Activated CD4-positive, alpha-beta T cell treated with anti-CD3 and anti-CD28 coated beads for 36 hours (primary cell): ENCODE measurements around the gene ZNF583. TPM values are rescaled to one million over a fixed set of nuclear protein-coding genes. Genes with fewer than 3 reads are reported as not detected.

Source experiments
- ATAC-seq: fragments of 200-7000 bp; cut with Tn5 transposase; one replicate; pipeline ENCODE4 v1.10.0; 2021; ENCODE audit warnings: mild to moderate bottlenecking, moderate library complexity
- CTCF ChIA-PET: fragments of 350-600 bp; sonication (Branson Sonifier 250); formaldehyde crosslinking; loops from one replicate; lab custom pipeline; 2021; ENCODE audit warnings: antibody characterized with exemption; lab: Charles Lee
- POLR2A ChIA-PET: fragments of 350-600 bp; sonication (Branson Sonifier 250); formaldehyde crosslinking; loops from one replicate; lab custom pipeline; 2021; ENCODE audit warnings: antibody characterized with exemption, inconsistent platforms; lab: Charles Lee
- DNase-seq: peaks from one replicate; pipeline ENCODE4 v3.0.0-alpha.2; 2020
- H3K27ac Mint-ChIP-seq: one replicate; pipeline ENCODE4 v1.8.0; 2021; ENCODE audit warnings: mixed read lengths
- H3K27me3 Mint-ChIP-seq: one replicate; pipeline ENCODE4 v1.8.0; 2021; ENCODE audit warnings: mixed read lengths
- H3K36me3 Mint-ChIP-seq: one replicate; pipeline ENCODE4 v1.8.0; 2021; ENCODE audit warnings: low read depth, mixed read lengths
- H3K4me1 Mint-ChIP-seq: one replicate; pipeline ENCODE4 v1.8.0; 2021; ENCODE audit warnings: mixed read lengths
- H3K4me3 Mint-ChIP-seq: one replicate; pipeline ENCODE4 v1.8.0; 2021; ENCODE audit warnings: mild to moderate bottlenecking, moderate library complexity, mixed read lengths
- H3K9me3 Mint-ChIP-seq: one replicate; pipeline ENCODE4 v1.8.0; 2021; ENCODE audit warnings: low read depth, mixed read lengths
- intact Hi-C, 2 experiments: fragments of 100-400 bp; cut with DNase I in 1 of 2; cut with micrococcal nuclease in 1 of 2; formaldehyde crosslinking; loops; one replicate each; pipeline versions ENCODE4 v1.14.2 to v1.15.1; 2022 to 2024; cut with DNase I, micrococcal nuclease
- total RNA-seq, 2 experiments: library from RNA; stranded (reverse); gene quantifications; one replicate each; pipeline ENCODE4 v1.2.3, GENCODE V29; 2021

The ZNF583 gene
- 1 to 10 TPM; 2.1 to 3.0 TPM for total RNA-seq

- ChIA-PET POLR2A (no interaction called here), CTCF (no interaction called here)
- peaks cover 32% of the 10 kb centered on the region for H3K4me1 Mint-ChIP-seq
- peak within 1 kb of the TSS; percentile 80 for H3K27ac Mint-ChIP-seq
- peak; percentile 84 for ATAC-seq
- no peaks in the 10 kb centered on the region for H3K27me3 Mint-ChIP-seq
- peaks cover 73% of the 10 kb centered on the region for H3K36me3 Mint-ChIP-seq
- peak; percentile 94 for DNase-seq
- peaks cover 58% of the 10 kb centered on the region for H3K9me3 Mint-ChIP-seq
- intact Hi-C loops, result loop anchor here (1.0 to 5.0 kb wide), 12 partner anchors 11 to 1693 kb away; partner anchors contain the start of genes ZNF582 (in 2 of the 2), ZNF667 (in 2 of the 2), ZFP28 (in 1 of the 2) and ZNF71 (in 1 of the 2)
- H3K4me3 Mint-ChIP-seq, result peak within 1 kb of the TSS; percentile 80
These were observed at the start of gene ZNF583 for GRCh38 chr19:56403764-56404704. Gene ZNF583 (plus strand): TSS chr19:56404332. CDS start chr19:56407115, 2,783 bp downstream.

DNA sequence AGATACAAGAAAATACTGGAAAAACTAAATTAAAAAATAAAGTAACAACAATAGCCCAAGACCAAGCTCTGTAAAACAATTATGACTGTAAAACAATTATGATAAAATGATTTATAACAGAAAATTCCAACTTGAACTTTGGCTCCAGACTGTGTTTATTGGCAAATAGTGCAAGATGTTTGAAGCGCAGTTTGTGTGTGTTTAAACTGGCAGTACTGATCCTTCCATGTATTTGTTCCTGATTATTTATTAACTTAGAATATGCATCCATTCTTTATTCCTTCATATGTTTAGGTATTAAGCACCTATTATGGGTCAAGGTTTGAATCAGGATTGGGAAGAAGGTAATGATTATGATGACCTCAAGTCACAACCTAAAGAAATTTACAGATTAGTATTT, 48.6 kb upstream of the ZNF583 start:
- peaks cover 21% of the 10 kb centered on the region for H3K36me3 Mint-ChIP-seq
- no peak overlapping the region for H3K4me3 Mint-ChIP-seq
- intact Hi-C loops, result no loop called here
- peaks cover 22% of the 10 kb centered on the region for H3K9me3 Mint-ChIP-seq
- POLR2A ChIA-PET, result no interaction called here
- H3K27ac Mint-ChIP-seq, result no peak overlapping the region
- ATAC-seq, result no peak
- no peaks in the 10 kb centered on the region for H3K4me1 Mint-ChIP-seq
- CTCF ChIA-PET, result interaction anchor here (1.9 kb wide), 1 partner anchor 102 kb away, joined by 7 read pairs; no protein-coding TSS in a partner anchor
- no peak for DNase-seq
- H3K27me3 Mint-ChIP-seq, result no peaks in the 10 kb centered on the region

DNA sequence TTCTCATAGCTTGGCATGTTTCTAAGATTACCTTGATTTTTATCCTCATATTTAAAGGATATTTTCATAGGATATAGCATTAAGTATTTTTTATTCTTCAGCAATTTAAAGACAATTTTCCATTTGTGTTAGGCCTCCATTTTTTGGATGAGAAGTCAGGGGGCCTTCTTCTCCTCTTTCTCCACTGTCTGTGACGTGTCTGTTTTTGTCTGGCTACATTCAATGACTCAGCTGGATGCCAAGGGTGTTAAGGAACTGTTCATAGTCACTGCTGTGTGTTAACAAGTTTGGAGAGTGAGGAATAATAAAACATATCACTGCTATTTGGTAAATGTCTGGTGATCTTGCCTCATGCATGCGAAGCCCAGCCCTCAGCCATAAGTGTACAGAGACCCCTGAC, 47.2 kb upstream of the ZNF583 start:
- Mint-ChIP-seq H3K36me3 (peaks cover 30% of the 10 kb centered on the region), H3K9me3 (peaks cover 31% of the 10 kb centered on the region), H3K4me1 (no peaks in the 10 kb centered on the region), H3K27ac (no peak overlapping the region), H3K27me3 (no peaks in the 10 kb centered on the region), H3K4me3 (no peak overlapping the region)
- ATAC-seq (no peak), DNase-seq (no peak)
- POLR2A ChIA-PET, result no interaction called here
- intact Hi-C loops, result no loop called here
- CTCF ChIA-PET, result interaction anchor here (1.4 kb wide), 1 partner anchor 11 kb away, joined by 3 read pairs; no protein-coding TSS in a partner anchor

- DNase-seq (no peak), ATAC-seq (no peak)
- ChIA-PET CTCF (interaction anchor here (1.7 kb wide), 1 partner anchor 12 kb away, joined by 7 read pairs; no protein-coding TSS in a partner anchor), POLR2A (no interaction called here)
- H3K9me3 Mint-ChIP-seq, result peaks cover 52% of the 10 kb centered on the region
- no peak overlapping the region for H3K27ac Mint-ChIP-seq
- H3K4me1 Mint-ChIP-seq, result no peaks in the 10 kb centered on the region
- intact Hi-C loops, result no loop called here
- no peak overlapping the region for H3K4me3 Mint-ChIP-seq
- peaks cover 36% of the 10 kb centered on the region for H3K36me3 Mint-ChIP-seq
- H3K27me3 Mint-ChIP-seq, result no peaks in the 10 kb centered on the region
These were observed 43.3 kb upstream of the ZNF583 start for GRCh38 chr19:56360841-56361240.

DNA sequence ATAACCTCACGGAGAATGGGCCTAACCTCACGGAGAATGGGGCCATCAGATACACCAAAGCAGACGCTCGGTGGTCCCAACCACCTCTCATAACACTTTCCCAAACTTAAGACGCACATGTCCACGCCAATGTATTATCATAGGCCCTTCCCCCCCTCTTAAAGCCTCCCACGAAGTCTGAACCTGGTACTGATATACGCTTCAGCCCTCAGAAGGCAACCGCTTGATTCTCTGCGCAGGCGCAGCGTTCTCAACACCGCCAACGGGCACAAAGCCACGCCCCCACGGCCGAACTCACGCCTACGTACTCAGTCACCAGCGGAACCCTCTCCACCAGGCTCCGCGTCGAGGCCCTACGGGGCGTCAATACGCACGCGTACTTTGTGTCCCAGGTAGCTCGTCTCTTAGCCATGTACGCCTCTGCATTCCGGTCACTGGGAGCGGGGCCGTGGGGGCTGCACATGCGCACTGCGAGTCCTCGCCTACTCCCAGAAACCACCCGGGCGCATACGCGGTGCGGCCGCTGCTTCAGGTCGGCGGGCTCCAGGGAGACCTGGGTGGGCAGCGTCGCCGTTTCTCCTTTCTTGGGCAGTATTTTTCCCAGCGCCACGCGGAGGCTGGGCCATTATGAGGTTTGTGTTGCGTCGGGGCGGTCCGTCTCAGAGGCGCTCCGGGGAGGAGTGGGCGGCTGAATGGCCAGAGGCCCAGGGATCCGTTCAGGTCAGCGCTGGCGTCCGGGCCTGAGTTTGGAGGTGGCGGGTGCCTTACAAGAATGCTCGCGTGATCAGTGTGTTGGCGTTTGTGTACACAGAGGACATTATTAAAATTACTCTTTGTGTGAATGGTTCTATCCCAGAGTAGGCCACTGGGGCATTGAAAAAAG, 36.1 kb upstream of the ZNF583 start:
- ChIA-PET POLR2A (no interaction called here), CTCF (interaction anchor here (0.7 to 2.9 kb wide), 5 partner anchors 14 to 1131 kb away, joined by 3 to 11 read pairs (median 4); partner anchors contain the start of gene ZNF582)
- Mint-ChIP-seq H3K27ac (peak overlapping the region; percentile 89), H3K36me3 (peaks cover 51% of the 10 kb centered on the region), H3K9me3 (peaks cover 53% of the 10 kb centered on the region), H3K27me3 (no peaks in the 10 kb centered on the region), H3K4me1 (peaks cover 19% of the 10 kb centered on the region), H3K4me3 (peak overlapping the region; percentile 95)
- DNase-seq (peak; percentile 92), ATAC-seq (peak; percentile 99)
- intact Hi-C loops, result loop anchor here in 1 of 2 experiments (1.0 kb wide), 5 partner anchors 25 to 227 kb away; partner anchors contain the start of genes ZFP28, ZNF582, ZNF583 and ZNF71

DNA sequence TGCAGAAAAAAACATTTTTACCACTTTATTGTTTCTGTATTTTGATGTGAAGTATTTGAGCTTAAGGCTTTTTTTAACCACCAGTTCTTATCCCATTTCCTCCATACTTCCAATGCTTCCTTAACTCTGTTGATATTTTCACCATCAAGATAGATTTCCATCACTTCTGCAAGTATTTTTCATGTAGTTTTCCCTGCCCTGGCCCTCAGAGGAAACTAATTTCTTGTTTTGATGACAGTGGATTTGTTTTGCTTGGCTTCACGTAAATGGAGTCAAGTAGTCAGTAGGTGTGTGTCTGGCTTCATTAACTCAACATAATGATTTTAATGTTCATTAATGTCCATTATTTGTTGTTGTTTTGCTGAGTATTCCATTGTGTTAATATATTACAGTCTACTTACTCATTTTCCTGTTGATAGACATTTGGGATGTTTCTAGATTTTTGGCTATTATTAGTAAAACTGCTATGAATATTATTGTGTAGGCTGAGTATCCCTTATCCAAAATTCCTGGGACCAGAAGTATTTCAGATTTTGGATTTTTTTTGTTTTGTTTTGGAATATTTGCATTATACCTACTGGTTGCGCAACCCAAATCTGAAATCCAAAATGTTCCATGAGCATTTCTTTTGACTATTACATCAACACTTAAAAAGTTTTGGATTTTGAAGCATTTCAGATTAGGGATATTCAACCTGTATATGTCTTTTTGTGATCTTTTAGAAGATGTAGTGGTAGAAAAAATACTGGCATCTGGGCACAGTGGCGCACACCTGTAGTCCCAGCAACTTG, 34.1 kb upstream of the ZNF583 start:
- ChIA-PET POLR2A (no interaction called here), CTCF (interaction anchor here (2.9 kb wide), 1 partner anchor 23 kb away, joined by 11 read pairs; the partner anchor contains the start of gene ZNF582)
- intact Hi-C loops, result no loop called here
- no peak for DNase-seq
- H3K27ac Mint-ChIP-seq, result no peak overlapping the region
- no peak overlapping the region for H3K4me3 Mint-ChIP-seq
- peaks cover 67% of the 10 kb centered on the region for H3K36me3 Mint-ChIP-seq
- peaks cover 19% of the 10 kb centered on the region for H3K4me1 Mint-ChIP-seq
- peaks cover 58% of the 10 kb centered on the region for H3K9me3 Mint-ChIP-seq
- no peak for ATAC-seq
- H3K27me3 Mint-ChIP-seq, result no peaks in the 10 kb centered on the region

GRCh38 chr19:56372281-56372680, 31.9 kb upstream of the ZNF583 start:
- H3K27me3 Mint-ChIP-seq, result no peaks in the 10 kb centered on the region
- DNase-seq (no peak), ATAC-seq (no peak)
- H3K27ac Mint-ChIP-seq, result no peak overlapping the region
- H3K9me3 Mint-ChIP-seq, result peaks cover 63% of the 10 kb centered on the region
- CTCF ChIA-PET, result interaction anchor here (0.7 to 0.9 kb wide), 2 partner anchors 16 to 24 kb away, joined by 3 read pairs; no protein-coding TSS in a partner anchor
- H3K4me1 Mint-ChIP-seq, result peaks cover 19% of the 10 kb centered on the region
- H3K4me3 Mint-ChIP-seq, result no peak overlapping the region
- intact Hi-C loops, result no loop called here
- POLR2A ChIA-PET, result no interaction called here
- peaks cover 89% of the 10 kb centered on the region for H3K36me3 Mint-ChIP-seq

GRCh38 chr19:56377105-56377924, 26.8 kb upstream of the ZNF583 start:
- CTCF ChIA-PET, result no interaction called here
- peaks cover 7% of the 10 kb centered on the region for H3K4me1 Mint-ChIP-seq
- ATAC-seq (no peak), DNase-seq (no peak)
- intact Hi-C loops, result no loop called here
- POLR2A ChIA-PET, result no interaction called here
- H3K27me3 Mint-ChIP-seq, result no peaks in the 10 kb centered on the region
- H3K4me3 Mint-ChIP-seq, result no peak overlapping the region
- H3K9me3 Mint-ChIP-seq, result peaks cover 77% of the 10 kb centered on the region
- H3K36me3 Mint-ChIP-seq, result peaks cover 83% of the 10 kb centered on the region
- no peak overlapping the region for H3K27ac Mint-ChIP-seq

- Mint-ChIP-seq H3K4me1 (peaks cover 7% of the 10 kb centered on the region), H3K27ac (no peak overlapping the region), H3K27me3 (no peaks in the 10 kb centered on the region), H3K4me3 (no peak overlapping the region), H3K36me3 (peaks cover 70% of the 10 kb centered on the region), H3K9me3 (peaks cover 52% of the 10 kb centered on the region)
- intact Hi-C loops, result no loop called here
- CTCF ChIA-PET, result no interaction called here
- POLR2A ChIA-PET, result no interaction called here
- no peak for DNase-seq
- no peak for ATAC-seq
These were observed 20.1 kb upstream of the ZNF583 start for GRCh38 chr19:56383826-56384605.
